ENCODE measurements around the gene SLC16A3.

- TF ChIP-seq POLR2A (IDR thresholded peaks at IDR 0.05) (no peak), POLR2AphosphoS5 (IDR thresholded peaks at IDR 0.05; ENCODE audit: insufficient read depth in 1 of 2, low read depth in 1 of 2) (no peak)
Observed at GRCh38 chr17:82269138-82269881, 40.5 kb downstream of the SLC16A3 start.

Data from vagina (tissue), 2 donors.